Stimulated activated CD4-positive, alpha-beta T cell treated with anti-CD3 and anti-CD28 coated beads, Interleukin-2, amount 100 ng/mL, for 24 hours (primary cell): ENCODE results near the gene MYEOV.

Experiments used
- DNase-seq, 2 donors: peaks; one replicate each; pipeline ENCODE4 v3.0.0-alpha.2; 2020

Gene MYEOV

GRCh38 chr11:69293819-69294505 lies at the start of gene MYEOV:
Gene MYEOV, plus strand, starts transcription at chr11:69294155. Its CDS starts 1,200 bp downstream, at chr11:69295355.
- peak; percentile 42 to 59 for DNase-seq

GRCh38 chr11:69244266-69244665 lies 49.7 kb upstream of the MYEOV start:
- no peak for DNase-seq

GRCh38 chr11:69245041-69245440 lies 48.9 kb upstream of the MYEOV start:
- no peak for DNase-seq

- DNase-seq = no peak
Measured at GRCh38 chr11:69245491-69246345, 48.2 kb upstream of the MYEOV start.

- no peak for DNase-seq
Measured at GRCh38 chr11:69249311-69250185, 44.4 kb upstream of the MYEOV start.

- no peak for DNase-seq
Measured at GRCh38 chr11:69250186-69251056, 43.5 kb upstream of the MYEOV start.

GRCh38 chr11:69251057-69251393 lies 42.9 kb upstream of the MYEOV start:
- no peak for DNase-seq

GRCh38 chr11:69251639-69252489 lies 42.1 kb upstream of the MYEOV start:
- DNase-seq = no peak

GRCh38 chr11:69252490-69252837 lies 41.5 kb upstream of the MYEOV start:
- no peak for DNase-seq

GRCh38 chr11:69253028-69253427 lies 40.9 kb upstream of the MYEOV start:
- DNase-seq = no peak

GRCh38 chr11:69257134-69257533 lies 36.8 kb upstream of the MYEOV start:
- no peak for DNase-seq

- DNase-seq = no peak
Measured at GRCh38 chr11:69257838-69258658, 35.9 kb upstream of the MYEOV start.

- no peak for DNase-seq
Measured at GRCh38 chr11:69259096-69259495, 34.9 kb upstream of the MYEOV start.

GRCh38 chr11:69260622-69261021 lies 33.3 kb upstream of the MYEOV start:
- DNase-seq = no peak

GRCh38 chr11:69261116-69261515 lies 32.8 kb upstream of the MYEOV start:
- no peak for DNase-seq

- DNase-seq = no peak
Measured at GRCh38 chr11:69262918-69263735, 30.8 kb upstream of the MYEOV start.

- no peak for DNase-seq
Measured at GRCh38 chr11:69263736-69264052, 30.3 kb upstream of the MYEOV start.

- DNase-seq = no peak
Measured at GRCh38 chr11:69264486-69264885, 29.5 kb upstream of the MYEOV start.

GRCh38 chr11:69265210-69265609 lies 28.7 kb upstream of the MYEOV start:
- no peak for DNase-seq
